Osteoblast (primary cell): ENCODE results near the gene KISS1. TPM values are rescaled to one million over a fixed set of nuclear protein-coding genes. Genes with fewer than 3 reads are reported as not detected.
"Not testable (repeated sequence)": the region's sequence is repeated elsewhere in the genome, so short reads cannot be mapped to it uniquely, and the experiment has no call there.

Experiments
- DNase-seq: peaks from one replicate; pipeline ENCODE4 v3.0.0; 2011; ENCODE audit warnings: low spot score, mixed read lengths; ENCODE audit not compliant: insufficient read length; ENCODE audit errors: missing footprints
- H2AFZ ChIP-seq: 2 replicates; pipeline ENCODE4 v1.6.0; 2011; ENCODE audit warnings: mild to moderate bottlenecking, low read length
- H3K27ac ChIP-seq: 2 replicates; pipeline ENCODE4 v1.5.1; 2011; ENCODE audit warnings: mild to moderate bottlenecking, low read depth, low read length, moderate library complexity
- H3K27me3 ChIP-seq: 2 replicates; pipeline ENCODE4 v1.6.0; 2012; ENCODE audit warnings: mild to moderate bottlenecking, control low read depth, inconsistent platforms, low read length, moderate library complexity; ENCODE audit not compliant: insufficient read depth
- H3K36me3 ChIP-seq: 2 replicates; pipeline ENCODE4 v1.5.1; 2011; ENCODE audit warnings: mild to moderate bottlenecking, low read length, control low read depth, moderate library complexity; ENCODE audit not compliant: insufficient read depth
- H3K4me1 ChIP-seq: 2 replicates; pipeline ENCODE4 v1.5.1; 2011; ENCODE audit warnings: mild to moderate bottlenecking, low read length, control low read depth, moderate library complexity; ENCODE audit not compliant: insufficient read depth
- H3K4me2 ChIP-seq: 2 replicates; pipeline ENCODE4 v1.6.0; 2011; ENCODE audit warnings: mild to moderate bottlenecking, low read length; ENCODE audit not compliant: insufficient read depth
- H3K4me3 ChIP-seq: fragments of 200-600 bp; sonication (generic); 3 replicates; pipeline ENCODE4 v1.5.1; 2012; ENCODE audit warnings: mild to moderate bottlenecking, low read length, inconsistent platforms; ENCODE audit not compliant: insufficient read depth
- H3K79me2 ChIP-seq: 2 replicates; pipeline ENCODE4 v1.6.0; 2012; ENCODE audit warnings: mild to moderate bottlenecking, low read length, control low read depth, inconsistent platforms; ENCODE audit not compliant: insufficient read depth
- H3K9me3 ChIP-seq: 2 replicates; pipeline ENCODE4 v1.5.1; 2011; ENCODE audit warnings: low read depth, low read length, control low read depth
- H4K20me1 ChIP-seq: 2 replicates; pipeline ENCODE4 v1.6.0; 2012; ENCODE audit warnings: mild to moderate bottlenecking, low read length, control low read depth; ENCODE audit not compliant: insufficient read depth
- total RNA-seq: library from RNA; depleted of rRNA; stranded (reverse); fragments of >200 nt; gene quantifications from 2 replicates; pipeline ENCODE4 v1.2.3, GENCODE V29; 2012
- TF ChIP-seq, protein P1 (sequence below): IDR thresholded peaks from 2 replicates; pipeline ENCODE4 v1.5.1; 2011; ENCODE audit warnings: mild to moderate bottlenecking, low read depth, low read length, moderate library complexity; ENCODE audit errors: extremely low read depth

The KISS1 gene
- total RNA-seq, 1 donor: not detected

DNA sequence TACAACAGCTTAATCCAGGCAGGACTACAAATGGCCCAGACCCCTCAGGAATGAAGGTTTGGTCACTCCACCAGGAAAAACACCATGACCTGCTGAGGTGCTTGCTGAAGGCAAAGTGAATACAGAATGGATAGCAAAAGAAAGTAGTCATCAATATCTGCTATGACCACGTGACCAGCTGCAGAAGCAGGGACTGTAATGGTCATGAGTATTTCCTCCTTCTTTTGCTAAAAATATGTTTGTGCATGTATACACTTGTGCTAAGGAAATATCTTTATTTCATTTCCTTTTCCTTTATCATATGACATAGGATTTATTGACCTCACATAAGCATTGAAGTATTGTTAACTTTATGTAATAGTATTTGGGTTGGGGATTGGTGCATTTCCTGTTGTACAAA, 43.9 kb upstream of the KISS1 start:
- no peaks in the 10 kb centered on the region for H3K9me3 ChIP-seq
- no peaks in the 10 kb centered on the region for H4K20me1 ChIP-seq
- H2AFZ ChIP-seq: no peak overlapping the region
- no peak overlapping the region for H3K4me2 ChIP-seq
- peaks cover 6% of the 10 kb centered on the region for H3K27me3 ChIP-seq
- H3K36me3 ChIP-seq: no peaks in the 10 kb centered on the region
- no peak overlapping the region for H3K27ac ChIP-seq
- DNase-seq: no peak
- no peak overlapping the region for H3K4me3 ChIP-seq
- no peaks in the 10 kb centered on the region for H3K4me1 ChIP-seq
- no peaks in the 10 kb centered on the region for H3K79me2 ChIP-seq
- TF ChIP-seq, protein P1, sequence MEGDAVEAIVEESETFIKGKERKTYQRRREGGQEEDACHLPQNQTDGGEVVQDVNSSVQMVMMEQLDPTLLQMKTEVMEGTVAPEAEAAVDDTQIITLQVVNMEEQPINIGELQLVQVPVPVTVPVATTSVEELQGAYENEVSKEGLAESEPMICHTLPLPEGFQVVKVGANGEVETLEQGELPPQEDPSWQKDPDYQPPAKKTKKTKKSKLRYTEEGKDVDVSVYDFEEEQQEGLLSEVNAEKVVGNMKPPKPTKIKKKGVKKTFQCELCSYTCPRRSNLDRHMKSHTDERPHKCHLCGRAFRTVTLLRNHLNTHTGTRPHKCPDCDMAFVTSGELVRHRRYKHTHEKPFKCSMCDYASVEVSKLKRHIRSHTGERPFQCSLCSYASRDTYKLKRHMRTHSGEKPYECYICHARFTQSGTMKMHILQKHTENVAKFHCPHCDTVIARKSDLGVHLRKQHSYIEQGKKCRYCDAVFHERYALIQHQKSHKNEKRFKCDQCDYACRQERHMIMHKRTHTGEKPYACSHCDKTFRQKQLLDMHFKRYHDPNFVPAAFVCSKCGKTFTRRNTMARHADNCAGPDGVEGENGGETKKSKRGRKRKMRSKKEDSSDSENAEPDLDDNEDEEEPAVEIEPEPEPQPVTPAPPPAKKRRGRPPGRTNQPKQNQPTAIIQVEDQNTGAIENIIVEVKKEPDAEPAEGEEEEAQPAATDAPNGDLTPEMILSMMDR: no peak

DNA sequence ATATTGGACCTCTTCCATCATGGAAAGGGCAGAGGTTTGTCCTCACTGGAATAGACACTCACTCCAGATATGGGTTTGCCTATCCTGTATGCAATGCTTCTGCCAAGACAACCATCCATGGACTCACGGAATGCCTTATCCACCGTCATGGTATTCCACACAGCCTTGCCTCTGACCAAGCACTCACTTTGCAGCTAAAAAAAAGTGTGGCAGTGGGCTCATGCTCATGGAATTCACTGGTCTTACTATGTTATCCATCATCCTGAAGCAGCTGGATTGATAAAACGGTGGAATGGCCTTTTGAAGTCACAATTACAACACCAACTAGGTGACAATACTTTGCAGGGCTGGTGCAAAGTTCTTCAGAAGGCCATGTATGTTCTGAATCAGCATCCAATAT, 43.1 kb upstream of the KISS1 start:
- not testable (repeated sequence) for H3K4me2 ChIP-seq, H3K79me2 ChIP-seq, H3K4me1 ChIP-seq, H3K36me3 ChIP-seq, H4K20me1 ChIP-seq, H3K27me3 ChIP-seq, H3K4me3 ChIP-seq, DNase-seq, H2AFZ ChIP-seq, H3K9me3 ChIP-seq, H3K27ac ChIP-seq

DNA sequence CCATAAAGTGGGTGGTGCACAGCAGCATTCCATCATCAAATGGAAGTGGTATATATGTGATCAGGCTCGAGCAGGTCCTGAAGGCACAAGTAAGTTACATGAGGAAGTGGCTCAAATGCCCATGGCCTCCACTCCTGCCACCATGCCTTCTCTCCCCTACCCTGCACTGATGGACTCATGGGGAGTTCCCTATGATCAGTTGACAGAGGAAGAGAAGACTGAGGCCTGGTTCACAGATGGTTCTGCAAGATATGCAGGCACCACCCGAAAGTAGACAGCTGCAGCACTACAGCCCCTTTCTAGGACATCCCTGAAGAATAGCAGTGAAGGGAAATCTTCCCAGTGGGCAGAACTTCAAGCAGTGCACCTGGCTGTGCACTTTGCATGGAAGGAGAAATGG, 42.2 kb upstream of the KISS1 start:
- not testable (repeated sequence) for H3K79me2 ChIP-seq, H3K4me1 ChIP-seq, H3K36me3 ChIP-seq, DNase-seq, H3K27ac ChIP-seq, H3K27me3 ChIP-seq, H4K20me1 ChIP-seq, H3K9me3 ChIP-seq, H2AFZ ChIP-seq, H3K4me3 ChIP-seq, H3K4me2 ChIP-seq

DNA sequence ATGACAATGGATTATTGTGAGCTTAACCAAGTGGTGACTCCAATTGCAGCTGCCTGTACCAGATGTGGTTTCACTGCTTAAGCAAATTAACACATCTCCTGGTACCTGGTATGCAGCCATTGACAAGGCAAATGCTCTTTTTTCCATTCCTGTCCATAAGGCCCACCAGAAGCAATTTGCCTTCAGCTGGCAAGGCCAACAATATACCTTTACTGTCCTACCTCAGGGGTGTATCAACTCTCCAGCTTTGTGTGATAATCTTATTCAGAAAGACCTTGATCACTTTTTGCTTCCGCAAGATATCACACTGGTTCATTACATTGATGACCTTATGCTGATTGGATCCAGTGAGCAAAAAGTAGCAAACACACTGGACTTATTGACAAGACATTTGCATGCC, 41.2 kb upstream of the KISS1 start:
- H4K20me1 ChIP-seq, H3K27me3 ChIP-seq, H2AFZ ChIP-seq, H3K27ac ChIP-seq, H3K4me2 ChIP-seq, DNase-seq, H3K79me2 ChIP-seq, H3K9me3 ChIP-seq, H3K4me1 ChIP-seq, H3K36me3 ChIP-seq, H3K4me3 ChIP-seq: not testable (repeated sequence)

GRCh38 chr1:204232526-204232925, 36.2 kb upstream of the KISS1 start:
- Histone ChIP-seq H3K4me3 (no peak overlapping the region), H3K36me3 (no peaks in the 10 kb centered on the region), H3K9me3 (no peaks in the 10 kb centered on the region), H3K4me2 (no peak overlapping the region), H3K4me1 (no peaks in the 10 kb centered on the region), H4K20me1 (no peaks in the 10 kb centered on the region), H2AFZ (no peak overlapping the region), H3K27me3 (no peaks in the 10 kb centered on the region), H3K79me2 (no peaks in the 10 kb centered on the region), H3K27ac (no peak overlapping the region)
- DNase-seq: peak; percentile 88
- TF ChIP-seq, protein P1: no peak
